HG03097 (cell line): ENCODE results near the gene CHADL.
"Not testable (repeated sequence)": the region's sequence is repeated elsewhere in the genome, so short reads cannot be mapped to it uniquely, and the experiment has no call there.

ENCODE experiments used
- ATAC-seq: cut with Tn5 transposase; IDR thresholded peaks from one replicate; pipeline ENCODE4 v1.9.1; 2021; ENCODE audit not compliant: unreplicated experiment, low FRiP score

The CHADL gene

DNA sequence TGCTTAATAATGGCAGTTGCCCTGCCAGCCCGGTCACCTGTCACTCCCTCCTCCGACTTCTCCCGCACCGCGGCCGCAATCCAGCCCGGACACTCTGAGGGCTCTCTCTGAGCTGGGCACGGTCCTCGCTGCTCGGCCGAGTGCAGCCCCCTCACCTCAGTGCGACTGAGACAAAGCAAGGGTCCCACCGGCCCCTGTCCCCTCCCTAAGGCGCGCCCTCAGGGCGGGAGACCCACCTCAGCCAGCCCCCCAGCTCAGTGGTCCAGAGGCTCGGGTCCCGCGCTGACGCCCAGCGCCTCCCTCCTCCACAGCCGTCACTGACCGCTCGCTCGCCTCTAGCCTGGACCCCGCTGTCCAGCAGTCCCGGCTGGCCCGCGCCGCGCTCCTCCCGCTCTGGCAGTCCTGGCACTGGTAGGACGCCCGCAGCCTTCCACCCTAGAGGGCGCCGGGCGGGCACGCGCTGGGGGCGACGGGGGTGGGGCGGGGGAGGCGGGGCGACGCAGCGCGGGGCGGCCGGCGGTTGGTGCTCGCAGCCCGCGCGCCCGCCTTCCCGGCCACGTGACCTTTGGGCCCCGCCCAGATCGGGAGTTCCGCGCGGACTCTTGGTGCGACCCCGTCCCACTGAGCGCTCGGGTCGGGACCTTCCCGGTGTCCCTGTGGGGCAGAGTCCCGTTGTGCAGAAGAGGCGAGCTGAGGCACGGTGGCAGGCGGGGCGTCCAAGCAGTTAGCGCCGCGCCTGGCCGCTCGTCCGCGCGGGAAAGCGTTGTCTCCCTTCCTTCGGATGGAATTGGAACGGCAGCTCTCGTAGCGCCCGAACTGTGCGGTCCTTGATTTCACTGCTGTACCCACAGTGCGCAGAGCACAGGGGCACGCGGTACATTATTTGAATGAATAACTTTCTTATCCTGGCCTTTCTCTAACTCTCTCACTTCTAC lies 43.4 kb downstream of the CHADL start:
- peak; percentile 60 for ATAC-seq

DNA sequence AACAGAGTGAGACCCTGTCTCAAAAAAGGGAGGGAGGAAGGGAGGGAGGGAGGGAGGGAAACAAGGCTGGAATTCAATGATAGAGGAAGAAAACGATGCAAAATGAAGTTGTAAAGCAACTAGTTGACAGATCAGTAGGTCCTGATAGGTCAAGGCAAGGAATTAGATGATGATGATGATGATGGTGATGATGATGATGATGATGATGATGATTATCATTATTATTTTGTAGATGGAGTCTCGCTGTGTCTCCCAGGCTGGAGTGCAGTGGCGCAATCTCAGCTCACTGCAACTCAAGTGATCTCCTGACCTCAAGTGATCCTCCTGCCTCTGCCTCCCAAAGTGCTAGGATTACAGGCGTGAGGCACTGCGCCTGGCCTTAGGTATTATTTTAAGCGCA lies 46.9 kb downstream of the CHADL start:
- ATAC-seq: no peak

DNA sequence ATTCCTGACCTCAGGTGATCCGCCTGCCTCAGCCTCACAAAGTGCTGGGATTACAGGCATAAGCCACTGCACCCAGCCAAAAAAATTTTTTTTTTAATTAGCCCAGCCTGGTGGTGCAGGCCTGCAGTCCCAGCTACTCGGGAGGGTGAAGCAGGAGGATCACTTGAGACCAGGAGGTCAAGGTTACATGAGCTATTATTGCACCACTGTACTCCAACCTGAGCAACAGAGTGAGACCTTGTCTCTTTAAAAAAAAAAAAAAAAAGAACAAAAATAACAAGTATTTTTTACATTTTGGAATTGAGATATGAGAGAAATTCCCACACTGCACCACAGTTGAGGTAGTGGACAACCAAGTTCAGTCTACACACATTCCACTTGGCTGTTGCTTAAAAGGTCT lies 49.3 kb downstream of the CHADL start:
- ATAC-seq: no peak

GRCh38 chr22:41184679-41185078 lies 56.1 kb downstream of the CHADL start:
- no peak for ATAC-seq

GRCh38 chr22:41181349-41182241 lies 59.1 kb downstream of the CHADL start:
- ATAC-seq: no peak

- ATAC-seq: no peak
Measured at GRCh38 chr22:41180926-41181325, 59.8 kb downstream of the CHADL start.

DNA sequence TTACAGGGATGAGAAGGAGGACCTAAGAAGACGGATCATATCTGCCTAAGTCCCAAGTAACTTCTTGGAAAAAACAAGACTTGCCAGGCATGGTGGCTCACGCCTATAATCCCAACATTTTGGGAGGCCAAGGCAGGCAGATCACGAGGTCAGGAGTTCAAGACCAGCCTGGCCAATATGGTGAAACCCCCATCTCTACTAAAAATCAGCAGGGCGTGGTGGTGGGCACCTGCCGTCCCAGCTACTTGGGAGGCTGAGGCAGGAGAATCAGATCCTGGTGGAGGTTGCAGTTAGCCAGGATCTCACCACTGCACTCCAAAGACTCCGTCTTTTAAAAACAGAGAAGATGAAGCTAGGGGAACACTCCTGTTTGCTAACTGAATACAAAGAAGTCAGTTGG lies 60.4 kb downstream of the CHADL start:
- ATAC-seq: not testable (repeated sequence)
